Subcutaneous adipose tissue (tissue), 4 donors: Measurements from ENCODE around the gene ZNF578. TPM values are rescaled to one million over a fixed set of nuclear protein-coding genes. Genes with fewer than 3 reads are reported as not detected.

ENCODE experiments used
- CTCF ChIP-seq: fragments of 450-650 bp; IDR thresholded peaks from one replicate; pipeline ENCODE4 v1.5.1; 2016; ENCODE audit warnings: low read depth, mild to moderate bottlenecking, control low read depth, antibody characterized with exemption, moderate library complexity
- total RNA-seq, 4 donors: library from RNA; depleted of rRNA; stranded (reverse); fragments of >200 nt; gene quantifications; one replicate each; pipeline ENCODE4 v1.1.0, GENCODE V29; 2016

The ZNF578 gene
- total RNA-seq, 4 donors from 2014 or later, result 0.88 to 3.0 (median 1.7) TPM

DNA sequence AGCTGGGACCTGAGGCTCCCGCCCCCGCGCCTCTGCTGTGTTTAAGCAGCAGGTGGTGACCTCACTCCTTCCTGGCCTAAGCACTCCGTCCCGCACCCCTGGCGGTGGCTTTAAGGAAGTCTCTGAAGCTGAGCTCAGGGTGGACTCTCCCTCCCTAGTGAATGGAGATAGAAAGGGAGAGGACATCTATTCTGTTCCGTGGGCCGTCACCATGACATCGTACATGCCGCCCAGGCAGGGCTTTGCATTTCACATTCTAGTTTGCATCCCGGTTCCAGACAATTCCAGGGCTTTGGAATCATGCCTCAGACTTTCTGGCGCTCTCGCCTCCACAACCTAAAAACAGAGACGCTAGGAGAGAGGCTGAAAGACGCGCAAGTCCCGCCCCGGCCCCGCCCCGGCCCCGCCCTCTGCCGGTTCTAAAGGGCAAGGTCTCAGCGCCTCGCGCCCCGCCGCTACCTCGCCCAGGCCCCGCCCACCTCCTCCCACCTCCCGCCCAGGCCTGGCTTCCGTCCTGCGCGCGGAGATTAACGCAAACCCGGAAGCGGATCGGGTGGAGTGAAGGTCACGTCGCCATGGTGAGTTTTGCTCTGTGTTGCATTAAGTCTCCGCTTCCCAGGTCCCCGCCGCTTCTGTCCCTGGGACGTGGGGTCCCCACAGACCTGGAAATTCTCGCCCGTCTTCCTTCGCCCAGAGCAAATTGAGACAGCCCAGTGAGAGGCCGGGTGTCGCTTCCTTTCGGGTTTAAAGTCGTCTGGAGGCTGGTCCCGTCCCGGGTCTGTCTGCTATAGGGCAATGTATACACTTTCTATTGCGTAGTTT, 74.0 kb downstream of the ZNF578 start, which contains the start of gene ZNF808:
Gene ZNF808, plus strand, starts transcription at position 535 of the 822 bp plus-strand sequence. CDS start 15,617 bp downstream, outside the sequence.
- TF ChIP-seq CTCF, result no peak

DNA sequence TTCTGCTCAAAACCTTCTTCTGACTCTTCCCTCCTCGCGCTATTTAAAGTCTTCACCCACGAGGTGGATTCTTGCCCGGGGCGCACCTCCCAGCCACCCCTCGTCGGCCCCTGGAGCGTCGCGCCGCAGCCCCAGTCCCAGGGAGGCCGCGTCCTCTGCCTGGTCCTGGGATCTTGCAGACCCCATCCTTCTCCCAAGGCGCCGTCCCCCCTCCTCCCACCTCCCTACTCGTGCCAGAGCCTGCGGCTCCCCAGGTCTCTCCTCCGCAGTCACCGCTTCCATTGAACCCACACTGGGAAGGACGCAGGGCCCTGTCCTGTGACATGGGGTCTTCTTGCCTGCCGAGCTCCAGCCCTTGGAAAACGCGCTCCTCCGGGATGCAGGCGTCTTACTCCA, 74.6 kb downstream of the ZNF578 start:
- no peak for TF ChIP-seq CTCF

DNA sequence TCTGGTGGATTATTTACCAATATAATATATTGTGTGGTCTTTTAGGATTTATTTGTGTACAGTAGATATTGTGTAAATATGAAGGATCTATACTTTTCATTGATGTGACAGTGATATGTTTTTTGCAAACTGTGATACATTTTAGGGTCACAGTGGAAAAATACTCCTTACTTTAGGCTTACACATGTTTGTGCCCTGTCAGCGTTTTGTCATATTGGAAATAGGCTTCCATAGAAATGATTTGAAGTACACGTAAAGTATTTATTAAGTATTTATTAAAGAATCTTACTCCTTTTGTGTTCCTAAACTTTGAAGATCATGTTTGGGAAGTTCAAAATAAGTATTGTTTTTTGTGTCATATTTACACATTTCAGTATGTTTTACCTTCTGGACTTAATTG, 79.1 kb downstream of the ZNF578 start:
- TF ChIP-seq CTCF, result no peak

DNA sequence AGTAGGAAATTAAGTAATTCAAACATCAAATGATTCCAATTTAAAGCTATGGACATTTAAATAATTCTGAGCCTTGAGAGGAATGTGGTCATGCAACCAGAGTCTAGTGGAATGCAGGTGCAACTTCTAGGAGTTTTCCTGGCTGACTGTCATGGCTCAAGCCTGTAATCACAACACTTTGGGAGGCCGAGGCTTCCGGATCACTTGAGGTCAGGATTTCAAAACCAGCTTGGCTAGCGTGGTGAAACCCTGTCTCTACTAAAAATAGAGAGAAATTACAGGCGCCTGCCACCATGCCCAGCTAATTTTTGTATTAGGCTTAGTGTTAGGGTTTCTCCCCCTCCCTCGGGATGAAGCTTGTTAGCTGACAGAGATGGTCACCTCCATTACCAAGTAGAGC, 80.5 kb downstream of the ZNF578 start:
- TF ChIP-seq CTCF, result no peak

- TF ChIP-seq CTCF, result no peak
Observed at GRCh38 chr19:52535771-52536447, 82.6 kb downstream of the ZNF578 start.

DNA sequence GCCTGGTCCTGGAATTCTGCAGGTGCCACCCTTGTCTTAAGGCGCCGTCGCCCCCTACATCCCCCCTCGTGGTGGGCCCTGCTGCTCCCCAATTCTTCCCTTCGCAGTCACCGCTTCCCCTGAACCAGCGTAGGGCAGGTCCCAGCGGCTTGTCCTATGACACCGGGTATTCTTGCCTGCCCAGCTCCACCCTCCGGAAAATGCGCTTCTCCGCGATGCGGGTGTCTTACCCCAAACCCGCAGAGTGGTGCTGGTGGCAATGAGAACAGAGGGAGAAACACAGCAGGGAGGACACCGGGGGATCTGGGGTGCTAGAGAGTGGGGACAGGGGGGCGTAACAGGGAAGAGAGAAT, 83.1 kb downstream of the ZNF578 start:
- TF ChIP-seq CTCF, result no peak

DNA sequence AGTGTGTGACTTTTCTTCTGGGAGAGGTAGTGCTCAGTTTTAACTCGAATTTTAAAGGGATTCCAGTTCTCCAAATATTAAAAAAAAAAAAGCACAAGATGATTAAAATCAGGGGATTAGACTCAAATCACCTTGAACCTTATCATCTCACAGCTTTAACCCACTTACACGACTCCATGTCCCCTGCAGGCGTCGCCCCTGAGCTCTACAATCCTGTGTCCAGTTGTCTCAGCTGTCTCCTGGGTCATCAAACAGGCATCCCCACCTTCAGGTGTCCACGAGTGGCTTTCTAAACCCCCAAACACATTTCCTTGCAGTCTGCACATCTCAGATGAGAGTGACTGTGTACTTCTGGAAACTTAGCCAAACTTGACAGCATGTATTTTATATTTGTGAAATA, 88.3 kb downstream of the ZNF578 start:
- TF ChIP-seq CTCF, result no peak
